Activated CD8-positive, alpha-beta memory T cell treated with anti-CD3 and anti-CD28 coated beads, Interleukin-2, amount 10 ng/mL, durations not matched to agents 7 days and 5 days (primary cell): ENCODE data around the gene AKAP12. TPM values are rescaled to one million over a fixed set of nuclear protein-coding genes. Genes with fewer than 3 reads are reported as not detected.

Experiments used
- ATAC-seq: fragments of 150-1000 bp; cut with Tn5 transposase; one replicate; pipeline ENCODE4 v1.10.0; 2021; ENCODE audit warnings: moderate library complexity
- CTCF ChIA-PET: fragments of 350-600 bp; sonication (Branson Sonifier 250); formaldehyde crosslinking; loops from one replicate; lab custom pipeline; 2021; ENCODE audit warnings: antibody characterized with exemption; lab: Charles Lee
- DNase-seq: peaks from one replicate; pipeline ENCODE4 v3.0.0-alpha.2; 2020
- H3K27ac Mint-ChIP-seq: one replicate; pipeline ENCODE4 v1.8.0; 2021; ENCODE audit warnings: mild to moderate bottlenecking, mixed read lengths
- H3K27me3 Mint-ChIP-seq: one replicate; pipeline ENCODE4 v1.8.0; 2021; ENCODE audit warnings: mixed read lengths
- H3K36me3 Mint-ChIP-seq: one replicate; pipeline ENCODE4 v1.8.0; 2021; ENCODE audit warnings: mild to moderate bottlenecking, mixed read lengths
- H3K4me1 Mint-ChIP-seq: one replicate; pipeline ENCODE4 v1.8.0; 2021; ENCODE audit warnings: mixed read lengths
- H3K4me3 Mint-ChIP-seq: one replicate; pipeline ENCODE4 v1.8.0; 2021; ENCODE audit warnings: mild to moderate bottlenecking, moderate library complexity, mixed read lengths
- H3K9me3 Mint-ChIP-seq: one replicate; pipeline ENCODE4 v1.8.0; 2022; ENCODE audit warnings: low read depth, mixed read lengths
- total RNA-seq, 2 experiments: library from RNA; stranded (reverse); gene quantifications; one replicate each; pipeline ENCODE4 v1.2.3, GENCODE V29; 2021

The AKAP12 gene
- total RNA-seq, 2 experiments from 2014 or later, result 0.75 to 0.85 TPM

DNA sequence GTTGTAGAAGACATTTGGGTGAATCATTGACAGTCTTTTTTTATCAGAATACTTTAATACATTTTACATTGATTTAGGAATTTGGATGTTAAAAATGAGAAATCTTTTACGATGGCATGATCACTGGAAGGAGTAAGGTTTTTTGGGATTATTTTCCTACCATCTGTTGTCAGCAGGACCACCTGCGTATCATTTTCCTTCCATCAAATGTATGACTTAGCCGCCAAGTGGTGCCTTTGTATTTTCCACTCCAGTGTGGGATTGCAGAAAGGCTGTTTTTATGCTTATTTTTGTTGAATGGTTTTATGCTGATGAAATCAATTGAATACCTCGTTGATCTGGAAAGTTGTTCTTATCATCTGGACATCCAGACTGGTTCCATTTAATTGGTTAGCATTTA is 35.8 kb downstream of the AKAP12 start:
- CTCF ChIA-PET, result no interaction called here
- no peaks in the 10 kb centered on the region for H3K36me3 Mint-ChIP-seq
- DNase-seq (no peak), ATAC-seq (no peak)
- H3K9me3 Mint-ChIP-seq, result no peaks in the 10 kb centered on the region
- H3K27ac Mint-ChIP-seq, result no peak overlapping the region
- no peak overlapping the region for H3K4me3 Mint-ChIP-seq
- H3K27me3 Mint-ChIP-seq, result peaks cover 47% of the 10 kb centered on the region
- H3K4me1 Mint-ChIP-seq, result no peaks in the 10 kb centered on the region

DNA sequence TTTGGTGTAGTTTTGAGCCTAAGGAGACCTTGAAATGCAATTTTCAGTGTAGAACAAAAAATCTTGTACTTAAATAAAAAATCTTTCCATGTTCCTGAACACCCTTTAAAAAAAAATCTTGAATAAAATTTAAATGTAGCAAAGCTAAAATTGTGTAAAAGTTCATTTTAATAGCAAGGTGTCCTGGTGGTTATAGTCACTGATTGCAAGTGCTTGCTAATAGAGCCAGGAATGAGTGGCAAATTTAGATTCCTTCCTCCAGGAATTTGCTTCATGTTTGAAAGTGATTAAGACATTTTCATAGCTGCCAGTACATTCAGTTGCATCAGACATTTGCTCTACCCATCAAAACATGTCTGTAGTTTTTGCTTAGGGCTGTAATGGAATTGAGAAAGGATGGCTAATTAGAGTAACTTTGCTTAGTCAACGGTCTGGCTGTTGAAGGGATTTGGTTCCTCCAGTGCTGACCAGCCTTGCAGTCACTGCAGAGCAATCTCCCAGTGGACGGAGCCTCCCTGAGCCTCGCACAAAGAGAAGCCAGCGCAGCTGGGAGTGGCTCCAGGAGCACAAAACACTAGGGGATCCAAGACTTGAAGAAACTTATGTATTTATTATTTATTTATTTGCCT is 36.5 kb downstream of the AKAP12 start:
- no peak for ATAC-seq
- H3K36me3 Mint-ChIP-seq, result no peaks in the 10 kb centered on the region
- no peaks in the 10 kb centered on the region for H3K4me1 Mint-ChIP-seq
- CTCF ChIA-PET, result no interaction called here
- H3K27me3 Mint-ChIP-seq, result peaks cover 53% of the 10 kb centered on the region
- DNase-seq, result no peak
- H3K4me3 Mint-ChIP-seq, result no peak overlapping the region
- H3K9me3 Mint-ChIP-seq, result no peaks in the 10 kb centered on the region
- H3K27ac Mint-ChIP-seq, result no peak overlapping the region

- peaks cover 74% of the 10 kb centered on the region for H3K27me3 Mint-ChIP-seq
- H3K4me3 Mint-ChIP-seq, result no peak overlapping the region
- no peaks in the 10 kb centered on the region for H3K9me3 Mint-ChIP-seq
- CTCF ChIA-PET, result no interaction called here
- no peaks in the 10 kb centered on the region for H3K36me3 Mint-ChIP-seq
- DNase-seq, result no peak
- H3K4me1 Mint-ChIP-seq, result peaks cover 4% of the 10 kb centered on the region
- no peak overlapping the region for H3K27ac Mint-ChIP-seq
- no peak for ATAC-seq
Observed at GRCh38 chr6:151279891-151280290, 40.1 kb downstream of the AKAP12 start.

GRCh38 chr6:151280859-151281258 is 41.1 kb downstream of the AKAP12 start:
- peaks cover 75% of the 10 kb centered on the region for H3K27me3 Mint-ChIP-seq
- H3K27ac Mint-ChIP-seq, result no peak overlapping the region
- DNase-seq, result no peak
- no peaks in the 10 kb centered on the region for H3K36me3 Mint-ChIP-seq
- H3K9me3 Mint-ChIP-seq, result no peaks in the 10 kb centered on the region
- H3K4me1 Mint-ChIP-seq, result peaks cover 11% of the 10 kb centered on the region
- ATAC-seq, result no peak
- CTCF ChIA-PET, result no interaction called here
- no peak overlapping the region for H3K4me3 Mint-ChIP-seq

DNA sequence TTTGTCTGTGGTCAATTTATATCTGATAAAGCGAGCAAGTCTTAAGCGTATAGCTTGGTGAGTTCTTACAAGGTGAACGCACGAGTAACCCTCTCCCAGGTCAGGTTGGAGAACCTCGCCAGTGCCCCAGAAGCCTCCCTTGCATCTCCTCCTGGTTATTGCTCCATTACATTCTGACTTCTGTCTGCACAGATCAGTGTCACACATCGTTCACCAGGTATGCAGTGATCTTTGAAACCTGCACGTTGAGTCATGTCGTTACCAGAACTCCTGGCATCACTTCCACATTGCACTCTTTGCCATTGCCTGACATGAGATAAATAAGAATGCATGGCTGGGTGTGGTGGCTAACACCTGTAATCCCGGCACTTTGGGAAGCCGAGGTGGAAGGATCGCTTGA is 44.2 kb downstream of the AKAP12 start:
- CTCF ChIA-PET, result no interaction called here
- ATAC-seq (no peak), DNase-seq (no peak)
- Mint-ChIP-seq H3K27ac (no peak overlapping the region), H3K4me3 (no peak overlapping the region), H3K27me3 (peaks cover 71% of the 10 kb centered on the region), H3K4me1 (peaks cover 16% of the 10 kb centered on the region), H3K36me3 (no peaks in the 10 kb centered on the region), H3K9me3 (no peaks in the 10 kb centered on the region)

DNA sequence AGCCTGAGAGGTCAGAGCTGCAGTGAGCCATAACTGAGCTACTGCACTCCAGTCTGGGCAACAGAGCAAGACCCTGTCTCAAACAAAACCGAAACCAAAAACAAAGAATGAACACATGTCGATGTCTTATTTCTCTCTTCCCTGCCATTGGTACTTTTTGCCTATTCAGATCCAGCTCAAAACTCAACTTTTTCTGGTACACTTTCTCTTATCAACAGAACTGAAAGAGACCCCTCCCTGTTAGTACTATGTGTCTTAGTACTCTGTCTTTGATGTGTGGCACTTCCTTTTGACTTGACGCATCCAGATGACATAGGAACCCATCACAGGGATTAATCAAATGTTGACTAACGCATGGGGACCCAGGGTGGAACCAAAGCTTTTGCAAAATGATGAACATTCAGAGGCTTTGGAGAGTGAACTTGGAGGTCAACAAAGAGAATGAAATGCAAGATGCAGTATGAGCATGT is 44.8 kb downstream of the AKAP12 start:
- H3K4me3 Mint-ChIP-seq, result peak overlapping the region; percentile 63
- no peaks in the 10 kb centered on the region for H3K9me3 Mint-ChIP-seq
- H3K27ac Mint-ChIP-seq, result no peak overlapping the region
- ATAC-seq, result peak; percentile 31
- DNase-seq, result no peak
- H3K36me3 Mint-ChIP-seq, result no peaks in the 10 kb centered on the region
- H3K27me3 Mint-ChIP-seq, result peaks cover 69% of the 10 kb centered on the region
- CTCF ChIA-PET, result interaction anchor here (1.4 kb wide), 1 partner anchor 40 kb away, joined by 3 read pairs; no protein-coding TSS in a partner anchor
- H3K4me1 Mint-ChIP-seq, result peaks cover 21% of the 10 kb centered on the region

- Mint-ChIP-seq H3K27me3 (peaks cover 75% of the 10 kb centered on the region), H3K27ac (no peak overlapping the region), H3K4me3 (no peak overlapping the region), H3K9me3 (no peaks in the 10 kb centered on the region), H3K36me3 (no peaks in the 10 kb centered on the region), H3K4me1 (peaks cover 27% of the 10 kb centered on the region)
- ATAC-seq (no peak), DNase-seq (no peak)
- CTCF ChIA-PET, result interaction anchor here (1.4 kb wide), 1 partner anchor 39 kb away, joined by 3 read pairs; no protein-coding TSS in a partner anchor
Observed at GRCh38 chr6:151285122-151285521, 45.4 kb downstream of the AKAP12 start.

DNA sequence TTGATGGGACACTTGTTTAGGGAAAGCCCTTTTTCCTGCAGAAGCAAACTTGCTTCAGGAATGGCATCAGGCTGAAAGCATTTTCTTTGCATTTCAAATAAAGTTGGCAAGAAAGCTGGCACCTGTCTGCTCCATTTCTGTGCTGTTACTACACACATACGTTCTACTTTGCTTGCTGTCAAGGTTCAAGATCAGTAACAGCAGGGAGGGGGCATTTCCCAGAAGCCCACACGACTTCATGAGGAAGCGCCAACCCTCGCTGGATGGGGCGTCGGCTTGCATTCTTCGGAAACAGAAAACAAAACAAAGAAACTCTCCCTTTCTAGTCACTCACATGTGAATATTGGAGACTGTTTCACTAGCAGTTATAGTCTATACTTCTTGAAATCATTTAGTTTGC is 46.4 kb downstream of the AKAP12 start:
- H3K4me1 Mint-ChIP-seq, result peaks cover 33% of the 10 kb centered on the region
- CTCF ChIA-PET, result interaction anchor here (1.0 kb wide), 1 partner anchor 38 kb away, joined by 3 read pairs; no protein-coding TSS in a partner anchor
- no peaks in the 10 kb centered on the region for H3K9me3 Mint-ChIP-seq
- no peak for DNase-seq
- H3K4me3 Mint-ChIP-seq, result no peak overlapping the region
- H3K27ac Mint-ChIP-seq, result no peak overlapping the region
- peaks cover 78% of the 10 kb centered on the region for H3K27me3 Mint-ChIP-seq
- ATAC-seq, result no peak
- H3K36me3 Mint-ChIP-seq, result no peaks in the 10 kb centered on the region

DNA sequence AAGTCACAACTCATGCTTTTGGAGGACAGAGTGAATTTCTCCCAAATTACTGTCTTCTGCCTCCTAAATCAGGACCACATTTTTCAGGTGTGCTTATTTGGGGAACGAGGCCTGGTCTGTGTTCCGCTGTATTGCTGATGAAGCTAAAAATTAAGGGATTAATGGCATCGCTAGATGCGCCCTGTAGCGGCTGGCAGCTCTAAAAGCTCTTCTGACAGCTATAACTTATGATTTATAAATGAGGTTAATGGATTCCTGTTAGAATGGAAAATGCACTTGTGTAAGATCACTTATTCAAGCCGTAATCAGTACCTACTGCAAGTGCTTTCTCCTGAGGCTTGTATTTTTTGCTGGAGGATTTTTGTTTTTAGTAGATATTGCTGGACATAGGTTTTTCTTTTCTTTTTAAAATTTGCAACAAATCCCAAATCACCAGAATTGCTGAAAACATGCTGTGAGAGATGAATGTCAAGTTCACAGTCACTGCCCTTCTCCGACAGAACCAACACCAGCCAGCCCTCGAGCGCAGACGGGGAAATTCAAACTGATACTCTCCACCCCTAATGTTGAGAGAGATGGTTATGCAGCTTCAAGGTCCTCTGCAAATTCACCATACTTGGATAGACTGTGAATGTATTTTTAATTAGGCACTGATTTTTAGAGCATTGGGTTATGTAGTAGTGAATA is 49.1 kb downstream of the AKAP12 start:
- CTCF ChIA-PET, result no interaction called here
- no peaks in the 10 kb centered on the region for H3K9me3 Mint-ChIP-seq
- H3K4me1 Mint-ChIP-seq, result peaks cover 33% of the 10 kb centered on the region
- H3K4me3 Mint-ChIP-seq, result no peak overlapping the region
- H3K36me3 Mint-ChIP-seq, result no peaks in the 10 kb centered on the region
- H3K27me3 Mint-ChIP-seq, result peaks cover 84% of the 10 kb centered on the region
- H3K27ac Mint-ChIP-seq, result no peak overlapping the region
- peak; percentile 49 for DNase-seq
- peak; percentile 73 for ATAC-seq

- H3K36me3 Mint-ChIP-seq, result no peaks in the 10 kb centered on the region
- no peaks in the 10 kb centered on the region for H3K9me3 Mint-ChIP-seq
- peak; percentile 67 for ATAC-seq
- no peak overlapping the region for H3K4me3 Mint-ChIP-seq
- H3K27ac Mint-ChIP-seq, result no peak overlapping the region
- DNase-seq, result peak; percentile 57
- CTCF ChIA-PET, result no interaction called here
- peaks cover 85% of the 10 kb centered on the region for H3K27me3 Mint-ChIP-seq
- peaks cover 32% of the 10 kb centered on the region for H3K4me1 Mint-ChIP-seq
Observed at GRCh38 chr6:151289399-151290007, 49.7 kb downstream of the AKAP12 start.

DNA sequence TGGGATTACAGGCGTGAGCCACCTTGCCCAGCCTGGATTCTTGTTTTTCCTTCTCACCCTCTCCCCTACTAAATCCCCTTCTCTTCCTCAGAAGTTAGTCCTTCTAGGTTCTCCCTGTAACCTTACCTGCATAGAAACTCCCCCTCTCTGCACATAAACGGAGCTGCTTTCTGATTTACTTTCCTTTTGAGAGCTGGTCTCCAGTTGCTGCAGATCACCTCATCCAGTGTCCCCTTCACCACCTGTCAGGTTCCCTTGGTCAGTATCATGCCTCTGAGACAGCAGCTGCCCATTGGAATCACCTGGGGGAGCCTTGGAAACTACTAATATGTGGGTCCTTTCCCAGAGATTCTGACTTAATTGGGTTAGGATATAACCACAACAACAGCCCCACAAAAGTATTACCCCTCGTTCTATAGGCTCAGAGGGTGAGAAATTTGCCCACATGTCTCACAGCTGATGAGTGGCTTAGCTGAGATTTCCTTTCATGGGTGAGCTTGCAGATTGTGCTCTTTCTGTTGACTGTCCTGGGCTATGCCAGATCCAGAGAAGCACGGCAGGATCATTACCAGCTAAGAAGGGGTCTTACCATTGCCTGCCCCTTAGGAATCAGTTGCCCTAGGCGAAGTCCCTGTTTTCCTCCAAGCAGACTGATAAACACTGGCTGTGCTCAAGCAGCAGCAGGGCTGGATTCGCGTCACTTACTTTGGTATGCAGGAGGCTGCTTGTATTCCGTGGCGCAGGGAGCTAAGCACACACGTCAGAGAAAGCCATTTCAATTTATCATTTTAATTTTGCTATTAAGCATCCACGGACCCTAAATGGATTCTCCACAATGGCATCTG is 51.3 kb downstream of the AKAP12 start:
- CTCF ChIA-PET, result interaction anchor here (0.9 kb wide), 1 partner anchor 33 kb away, joined by 4 read pairs; no protein-coding TSS in a partner anchor
- DNase-seq (no peak), ATAC-seq (no peak)
- H3K9me3 Mint-ChIP-seq, result no peaks in the 10 kb centered on the region
- H3K27me3 Mint-ChIP-seq, result peaks cover 87% of the 10 kb centered on the region
- no peaks in the 10 kb centered on the region for H3K36me3 Mint-ChIP-seq
- H3K27ac Mint-ChIP-seq, result no peak overlapping the region
- no peak overlapping the region for H3K4me3 Mint-ChIP-seq
- peaks cover 22% of the 10 kb centered on the region for H3K4me1 Mint-ChIP-seq

- Mint-ChIP-seq H3K9me3 (no peaks in the 10 kb centered on the region), H3K4me3 (no peak overlapping the region), H3K36me3 (no peaks in the 10 kb centered on the region), H3K4me1 (peaks cover 22% of the 10 kb centered on the region), H3K27ac (no peak overlapping the region), H3K27me3 (peaks cover 87% of the 10 kb centered on the region)
- ATAC-seq (no peak), DNase-seq (no peak)
- CTCF ChIA-PET, result interaction anchor here (0.9 kb wide), 1 partner anchor 32 kb away, joined by 4 read pairs; no protein-coding TSS in a partner anchor
Observed at GRCh38 chr6:151291722-151292059, 51.9 kb downstream of the AKAP12 start.
